NCI-H748 (cell line): ENCODE measurements around the gene TEX55.

Source experiments
- DNase-seq: peaks from one replicate; lab custom pipeline; 2025; ENCODE audit not compliant: unreplicated experiment; lab: John Stamatoyannopoulos, UW

Gene TEX55

DNA sequence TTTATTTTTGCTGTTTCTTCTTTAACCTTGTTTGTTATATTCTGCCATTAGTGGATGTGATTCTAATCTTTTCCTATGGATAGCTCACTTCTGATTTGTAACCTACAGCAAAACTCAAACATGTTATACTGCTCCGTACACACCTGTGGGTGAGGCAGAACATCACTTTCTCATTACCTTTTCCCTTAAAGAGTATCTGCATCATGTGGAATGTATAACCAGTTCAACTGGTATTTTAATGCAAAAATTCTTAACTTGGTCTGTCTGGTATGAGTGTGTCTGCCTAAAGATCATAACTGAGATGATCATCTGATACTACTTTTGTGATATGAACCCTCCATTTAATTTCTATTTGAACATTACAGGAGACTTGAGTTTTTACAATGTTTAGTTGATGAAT lies 14.4 kb downstream of the TEX55 start:
- DNase-seq = no peak

DNA sequence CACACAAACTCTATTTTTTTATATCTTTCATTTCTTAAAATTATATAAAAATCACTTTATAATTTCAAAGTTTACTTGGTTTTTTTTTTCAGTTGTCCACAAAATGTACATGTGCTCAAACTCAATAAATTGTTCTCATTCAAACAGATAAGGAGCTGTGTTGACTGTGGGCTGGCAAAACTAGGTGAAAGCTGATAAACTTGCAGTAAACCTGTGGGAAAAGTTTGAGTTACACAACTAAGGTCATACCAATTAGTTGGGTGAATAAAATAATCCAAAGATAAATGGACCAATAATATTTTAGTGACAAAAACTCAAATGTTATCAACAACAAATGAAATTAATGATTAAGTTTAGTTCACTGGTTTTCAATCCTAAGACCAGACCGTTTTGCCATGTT lies 14.8 kb downstream of the TEX55 start:
- DNase-seq = no peak

DNA sequence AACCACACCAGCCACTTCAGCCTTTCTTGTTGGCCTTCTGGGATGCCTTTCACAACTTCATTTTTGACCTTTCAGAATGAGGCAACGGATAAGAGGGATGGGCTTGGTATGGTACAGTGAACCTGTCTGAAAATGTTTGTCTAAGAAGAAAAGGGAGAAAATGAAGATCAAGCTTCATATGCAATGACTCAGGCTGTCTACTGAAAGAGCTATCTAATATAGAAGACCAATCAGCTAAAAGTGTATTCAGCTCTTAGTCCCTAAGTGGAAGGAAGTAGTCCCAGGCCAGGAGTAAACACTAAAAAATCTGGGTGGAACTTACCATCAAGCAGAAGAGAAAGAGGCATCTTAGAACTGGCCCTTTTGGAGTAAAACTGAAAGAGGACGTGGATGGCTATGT lies 15.3 kb downstream of the TEX55 start:
- no peak for DNase-seq

DNA sequence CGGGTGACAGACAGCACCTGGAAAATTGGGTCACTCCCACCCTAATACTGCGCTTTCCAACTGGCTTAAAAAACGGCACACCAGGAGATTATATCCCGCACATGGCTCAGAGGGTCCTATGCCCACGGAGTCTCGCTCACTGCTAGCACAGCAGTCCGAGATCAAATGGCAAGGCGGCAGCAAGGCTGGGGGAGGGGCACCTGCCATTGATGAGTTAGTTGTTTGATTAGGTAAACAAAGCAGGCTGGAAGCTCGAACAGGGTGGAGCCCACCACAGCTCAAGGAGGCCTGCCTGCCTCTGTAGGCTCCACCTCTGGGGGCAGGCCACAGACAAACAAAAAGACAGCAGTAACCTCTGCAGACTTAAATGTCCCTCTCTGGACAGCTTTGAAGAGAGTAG lies 18.8 kb downstream of the TEX55 start:
- peak; percentile 14 for DNase-seq

DNA sequence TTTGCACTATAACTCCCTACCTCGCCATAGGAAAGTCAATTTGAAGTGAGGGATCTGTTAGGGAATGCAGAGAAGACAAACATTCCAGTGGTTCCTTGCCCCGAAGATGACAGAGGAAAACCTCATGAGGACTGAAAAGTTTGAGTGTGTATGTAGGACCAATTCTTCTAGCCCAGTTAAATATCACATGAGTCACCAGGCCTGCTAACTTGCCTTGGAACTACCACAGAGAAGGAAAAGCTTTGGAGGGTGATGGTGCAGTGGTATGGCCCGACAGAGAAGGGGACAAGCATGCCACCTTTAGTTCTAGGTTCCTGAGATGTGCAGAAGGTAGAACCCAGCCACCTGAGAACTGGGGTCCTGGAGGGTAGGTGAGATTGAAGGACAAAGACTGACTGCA lies 24.9 kb downstream of the TEX55 start:
- no peak for DNase-seq

DNA sequence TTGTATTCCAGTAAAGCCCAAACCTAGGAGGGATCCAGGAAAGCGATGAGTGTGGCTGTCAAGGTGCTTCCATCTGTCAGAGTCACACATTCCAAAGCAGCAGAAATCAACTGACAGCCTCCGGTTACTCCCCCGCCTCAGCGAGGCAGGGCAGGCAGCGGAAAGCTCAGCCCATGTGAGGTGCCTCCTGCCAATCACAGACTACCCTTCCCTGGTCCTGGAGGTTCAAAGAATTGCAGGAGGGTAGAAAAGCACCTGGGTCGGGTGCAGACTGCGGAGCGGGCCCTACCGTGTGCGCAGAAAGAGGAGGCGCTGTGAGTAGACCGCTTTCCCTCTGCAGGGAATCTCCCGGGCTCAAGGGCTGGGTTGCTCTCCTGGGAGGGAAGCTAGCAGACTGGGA lies 27.4 kb downstream of the TEX55 start, which contains the start of gene UPK1B:
Gene UPK1B, plus strand, starts transcription at position 274 of the 400 bp plus-strand sequence. CDS start 13,144 bp downstream, outside the sequence.
- no peak for DNase-seq

DNA sequence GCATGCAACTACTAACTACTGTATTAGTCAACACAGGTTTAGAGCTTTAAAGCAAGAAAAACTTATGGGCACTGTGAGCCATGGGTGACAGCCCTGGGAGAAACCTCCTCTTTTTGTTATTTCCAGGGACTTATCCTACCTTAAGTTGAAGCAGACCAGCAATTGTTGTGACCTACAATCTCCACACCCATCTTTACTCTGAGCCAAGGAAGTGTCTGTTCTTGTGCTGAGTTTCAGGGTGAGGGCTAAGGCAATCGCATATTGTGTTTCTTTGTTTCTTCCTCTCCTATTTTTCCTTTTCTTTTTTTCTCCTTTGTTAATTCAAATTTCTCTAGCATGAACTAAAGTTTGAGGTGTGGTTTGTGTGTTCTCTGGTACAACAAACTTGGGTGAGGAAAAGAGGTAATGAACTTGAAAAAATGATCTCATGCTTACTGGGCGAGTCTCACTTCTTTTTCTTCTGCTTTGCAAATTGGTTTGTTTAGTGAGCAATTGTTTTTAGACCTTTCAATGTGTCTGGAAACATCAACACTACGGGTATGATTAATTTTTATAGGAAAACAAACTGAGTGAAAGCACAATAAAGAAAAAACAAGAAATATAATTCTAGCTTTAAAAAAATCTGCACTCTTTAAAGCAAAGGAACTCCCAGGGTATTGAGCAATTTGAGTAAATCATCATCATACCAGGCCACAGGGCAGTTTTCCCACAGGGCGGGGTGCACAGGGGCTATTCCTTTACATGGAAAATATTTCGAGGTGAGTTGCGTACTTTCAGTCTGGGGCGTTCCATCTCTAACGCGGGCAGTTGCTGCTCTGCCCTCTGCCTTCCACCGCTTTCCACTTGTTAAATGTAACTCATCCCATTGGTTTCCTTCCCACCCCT lies 30.1 kb downstream of the TEX55 start:
- no peak for DNase-seq

DNA sequence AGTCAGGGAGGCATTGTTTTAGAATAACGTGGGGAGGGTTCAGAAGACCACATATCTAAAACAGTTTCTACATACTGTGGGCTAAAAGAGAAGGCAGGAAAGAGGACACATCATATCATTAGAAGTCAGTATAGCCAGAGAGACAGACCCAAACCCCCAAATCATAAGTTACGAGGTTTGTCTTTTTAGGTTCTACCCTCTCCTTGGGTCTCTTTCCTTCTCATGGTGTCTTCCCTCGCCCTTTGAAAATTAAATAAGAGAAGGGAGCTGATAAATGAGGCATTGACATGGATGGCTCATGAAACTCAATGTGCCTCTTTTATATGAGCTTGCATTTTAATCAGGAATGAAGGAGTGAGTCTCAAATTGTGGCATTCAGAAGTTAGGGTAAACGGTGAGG lies 30.8 kb downstream of the TEX55 start:
- DNase-seq = no peak

DNA sequence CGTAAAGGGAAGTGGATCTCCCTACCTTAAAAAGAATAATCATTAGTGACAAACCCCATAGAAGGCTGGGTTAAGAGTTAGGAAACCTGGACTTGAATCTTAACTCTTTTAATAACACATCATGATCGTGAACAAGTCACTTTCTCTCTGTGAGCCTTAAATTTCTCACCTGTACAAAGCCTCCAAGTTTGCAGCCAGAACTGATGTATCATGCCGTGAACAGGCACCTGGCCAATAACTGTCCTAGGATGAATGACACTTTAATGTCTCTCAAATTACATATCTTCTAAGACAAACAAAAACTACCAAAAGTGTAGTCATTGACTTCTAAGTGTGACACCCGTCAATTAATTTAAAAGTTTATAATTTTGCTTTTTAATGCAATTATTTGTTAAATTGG lies 31.4 kb downstream of the TEX55 start:
- DNase-seq = peak; percentile 7

DNA sequence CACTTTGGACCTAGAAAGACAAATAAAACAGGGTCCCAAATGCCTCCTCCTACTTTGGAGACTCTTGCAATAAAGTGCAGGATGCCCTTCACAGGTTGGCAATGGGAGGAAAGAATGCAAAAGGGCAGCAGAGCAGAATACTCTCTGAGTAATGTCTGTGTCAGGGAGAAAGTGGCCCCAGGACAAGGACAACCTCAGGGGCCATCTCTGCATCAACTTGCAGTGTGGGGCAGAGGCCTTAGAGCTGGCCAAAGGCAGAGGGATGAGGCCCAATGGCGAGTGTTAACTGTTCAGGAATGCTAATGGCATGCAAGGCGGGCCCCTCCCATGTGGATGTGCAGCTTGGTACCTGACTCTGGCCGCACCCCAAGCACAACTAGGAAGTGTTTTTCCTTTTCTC lies 35.8 kb downstream of the TEX55 start:
- no peak for DNase-seq

DNA sequence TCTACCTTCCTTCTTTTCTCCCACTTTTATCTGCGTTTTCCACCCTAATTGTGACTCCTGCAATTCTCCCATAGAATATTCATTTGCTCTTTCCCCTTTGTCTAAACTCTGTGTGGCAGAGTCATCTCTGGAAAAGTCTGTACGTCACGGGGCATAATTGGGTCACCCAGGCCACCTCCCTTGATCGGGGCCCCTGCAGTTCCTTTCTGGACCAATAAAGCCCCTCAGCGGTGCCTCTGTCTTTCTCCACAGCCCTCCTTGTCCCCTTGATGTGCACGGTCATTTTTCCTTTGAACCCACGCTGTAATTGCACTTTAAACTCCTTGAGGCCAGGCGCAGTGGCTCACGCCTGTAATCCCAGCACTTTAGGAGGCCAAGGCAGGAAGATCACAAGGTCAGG lies 38.1 kb downstream of the TEX55 start:
- no peak for DNase-seq

DNA sequence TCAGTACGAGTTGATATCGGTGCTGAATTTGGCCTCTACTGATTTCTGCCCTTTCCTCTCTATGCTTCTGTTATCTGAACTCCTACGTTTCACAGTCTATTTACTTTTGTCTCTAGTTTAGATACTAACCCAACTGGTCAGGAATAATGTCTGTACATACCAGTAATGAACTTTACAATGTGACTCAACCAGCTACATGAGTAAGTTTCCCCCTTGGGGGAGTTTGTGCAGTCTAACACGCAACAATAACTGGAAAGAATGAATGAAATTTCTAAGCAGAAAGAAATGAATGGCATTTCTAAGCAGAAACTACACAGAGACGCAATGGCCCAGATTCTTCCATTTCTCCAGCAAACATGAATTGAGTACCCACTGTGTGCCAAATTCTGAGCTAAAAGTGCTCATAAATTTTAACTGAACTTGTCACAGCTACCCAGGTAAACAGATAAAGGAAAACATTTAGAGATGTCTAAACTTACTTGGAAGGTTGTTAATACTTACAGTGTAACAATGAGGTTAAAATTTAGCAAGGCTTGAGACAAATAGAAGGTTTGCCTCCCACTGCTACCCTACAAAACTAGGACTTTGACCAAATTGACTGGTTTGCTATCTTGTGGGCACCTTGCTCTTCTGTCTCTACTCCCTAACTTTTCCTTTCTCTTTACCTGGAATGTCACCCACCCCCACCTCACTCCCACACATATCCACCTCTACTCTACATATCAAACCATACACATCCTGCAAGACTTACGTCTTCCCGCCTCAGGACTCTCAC lies 39.0 kb downstream of the TEX55 start:
- DNase-seq = no peak

DNA sequence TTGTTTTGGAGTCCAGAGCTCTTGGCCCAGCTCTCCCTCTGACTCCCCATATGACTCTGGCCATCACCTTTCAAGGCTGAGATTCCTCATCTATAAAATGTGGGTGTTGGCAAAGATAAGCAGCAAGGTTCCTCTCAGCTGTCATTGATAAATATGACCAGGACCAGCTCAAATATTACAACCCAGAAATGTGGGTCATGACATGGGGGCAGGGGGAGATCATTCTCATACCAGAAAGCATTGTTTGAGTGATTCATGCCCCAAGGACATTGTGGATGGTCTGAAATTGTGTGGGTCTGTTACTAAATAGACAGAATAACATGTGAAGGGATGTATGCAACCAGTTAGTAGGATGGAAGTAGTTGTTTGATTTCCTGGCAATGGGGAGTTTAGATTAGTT lies 41.3 kb downstream of the TEX55 start:
- DNase-seq = no peak

DNA sequence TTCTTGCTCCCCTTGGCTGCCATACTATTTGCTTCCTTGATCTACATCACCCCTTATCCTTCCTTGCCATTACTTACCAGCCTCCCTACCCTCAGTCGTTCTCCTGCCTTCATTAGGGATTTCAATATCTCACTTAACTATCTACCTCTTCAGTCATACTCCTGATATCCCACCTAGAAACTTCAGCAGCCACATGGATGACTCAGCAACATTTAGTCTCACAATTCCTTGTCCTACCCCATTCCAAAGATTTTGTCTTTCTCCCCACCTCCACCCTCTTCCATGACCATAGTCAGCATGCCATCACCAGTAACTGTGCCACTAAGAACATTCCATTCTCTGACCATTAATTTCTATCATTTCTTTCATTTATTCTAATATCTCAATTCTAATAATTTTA lies 45.8 kb downstream of the TEX55 start:
- DNase-seq = no peak

DNA sequence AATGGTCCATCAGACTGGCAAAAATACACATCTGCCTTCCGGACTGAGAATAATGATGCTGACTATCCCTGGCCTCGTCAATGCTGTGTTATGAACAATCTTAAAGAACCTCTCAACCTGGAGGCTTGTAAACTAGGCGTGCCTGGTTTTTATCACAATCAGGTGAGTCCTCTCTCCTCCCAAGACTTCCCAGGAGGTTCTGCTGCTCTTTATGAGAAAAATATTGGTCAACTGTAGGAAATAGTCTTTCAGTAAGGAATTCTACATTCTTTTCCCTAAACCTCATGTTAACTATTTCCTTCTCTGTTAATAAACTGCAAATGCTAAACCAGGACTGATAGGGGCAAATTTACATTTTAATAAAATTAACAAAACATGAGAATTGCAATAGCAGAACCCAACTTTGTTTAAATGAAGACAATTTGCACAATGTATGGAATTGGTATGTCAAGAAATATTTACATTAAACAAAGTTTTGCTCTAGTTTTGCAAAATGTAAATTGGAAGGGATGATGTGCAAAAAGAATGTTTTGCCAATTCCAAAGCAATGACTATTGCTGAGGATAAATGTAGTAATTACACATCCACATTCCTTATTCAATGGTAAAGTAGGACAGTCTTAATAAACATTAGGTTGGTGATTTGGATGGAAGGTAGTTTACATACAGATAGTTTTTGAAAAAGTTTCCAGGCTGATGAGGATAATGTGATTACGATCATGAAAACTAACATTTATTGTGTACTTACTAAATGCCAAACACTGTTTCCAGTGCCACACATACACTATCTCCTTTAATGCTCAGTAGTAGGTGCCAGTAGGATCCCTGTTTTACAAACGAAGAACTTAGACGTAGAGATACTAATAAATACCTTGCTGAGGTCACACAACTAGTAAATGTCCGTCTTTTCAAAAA lies 48.5 kb downstream of the TEX55 start:
- no peak for DNase-seq

DNA sequence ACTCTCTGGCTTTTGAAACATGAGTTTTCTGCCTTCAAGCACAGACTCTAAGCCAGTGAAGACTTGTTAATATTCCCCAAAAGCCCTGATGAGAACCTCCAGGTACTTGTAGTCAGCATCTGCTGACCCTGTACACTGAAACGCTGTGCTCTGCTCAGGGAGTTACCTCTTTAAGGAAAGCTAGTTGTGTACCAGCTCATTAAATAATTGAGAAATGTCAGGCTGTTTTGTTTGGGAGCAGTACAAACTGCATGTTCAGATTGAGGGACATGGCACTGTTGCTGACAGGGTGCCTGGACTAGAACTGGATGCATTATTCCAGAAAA lies 49.1 kb downstream of the TEX55 start:
- no peak for DNase-seq

DNA sequence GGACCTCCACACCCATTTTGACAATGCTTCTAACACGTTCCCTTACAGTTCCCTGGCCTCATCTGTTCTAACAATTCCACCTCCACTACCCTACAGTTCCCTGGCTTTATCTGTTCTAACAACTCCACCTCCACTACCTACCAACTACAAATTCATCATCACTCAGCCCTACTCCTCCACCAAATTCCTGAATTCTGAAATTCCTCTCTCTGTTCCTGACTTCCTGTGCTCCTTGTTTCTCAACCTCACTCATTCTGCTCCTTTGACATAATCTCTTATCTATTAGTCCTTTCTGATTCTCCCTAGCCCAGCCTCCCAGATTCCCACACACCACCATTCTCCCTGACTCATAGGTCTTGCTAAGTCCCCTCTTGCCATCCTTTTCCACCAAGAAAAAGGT lies 49.9 kb downstream of the TEX55 start:
- no peak for DNase-seq
